OCI-M1 (cell line): ENCODE data around the gene ZMYM3.
A peak's percentile ranks its signal among the peaks of the same experiment; 100 is the strongest.

Source experiments
- DNase-seq: peaks from one replicate; lab custom pipeline; 2025; lab: John Stamatoyannopoulos, UW

ZMYM3 gene

DNA sequence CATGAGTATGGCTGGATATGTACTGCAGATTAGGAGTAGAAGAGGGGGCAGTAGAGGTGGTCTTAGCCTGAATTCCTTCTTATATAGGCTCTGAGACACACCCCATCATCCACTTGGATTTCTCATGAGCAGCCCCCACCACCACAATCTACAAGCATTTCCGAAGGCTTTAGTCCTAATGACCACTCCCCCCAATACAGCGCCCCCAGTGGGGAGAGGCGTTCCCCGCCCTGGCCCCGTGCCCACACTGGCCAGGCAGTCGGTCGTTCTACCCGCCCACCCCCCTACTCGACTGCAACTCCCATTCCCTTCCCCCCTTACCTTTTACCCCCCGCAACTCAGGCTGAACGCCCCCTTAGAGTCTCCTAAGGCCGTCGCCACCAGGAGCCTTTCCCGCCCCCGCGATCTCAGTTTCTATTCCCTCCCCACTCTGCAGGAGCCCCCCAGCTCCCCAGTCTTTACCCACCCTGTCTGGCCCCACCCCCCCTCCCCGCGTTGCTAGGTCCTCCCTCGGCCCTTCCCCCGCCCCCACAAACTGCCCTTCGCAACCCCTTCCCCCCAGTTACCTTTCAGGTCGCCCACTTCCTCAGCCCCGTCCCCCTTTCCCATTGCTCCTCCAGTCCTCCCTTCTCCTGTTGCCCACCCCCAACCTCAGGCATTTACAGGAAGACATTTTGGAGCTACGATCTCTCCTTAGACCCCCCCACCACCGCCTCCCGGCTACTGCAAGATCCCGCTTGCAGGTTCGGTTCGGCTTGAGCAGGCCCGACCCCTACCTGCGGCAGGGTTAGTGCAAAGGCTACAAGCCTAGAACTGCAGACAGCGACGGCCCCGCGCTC, 468 bp downstream of the ZMYM3 start:
- peak; percentile 79 for DNase-seq

DNA sequence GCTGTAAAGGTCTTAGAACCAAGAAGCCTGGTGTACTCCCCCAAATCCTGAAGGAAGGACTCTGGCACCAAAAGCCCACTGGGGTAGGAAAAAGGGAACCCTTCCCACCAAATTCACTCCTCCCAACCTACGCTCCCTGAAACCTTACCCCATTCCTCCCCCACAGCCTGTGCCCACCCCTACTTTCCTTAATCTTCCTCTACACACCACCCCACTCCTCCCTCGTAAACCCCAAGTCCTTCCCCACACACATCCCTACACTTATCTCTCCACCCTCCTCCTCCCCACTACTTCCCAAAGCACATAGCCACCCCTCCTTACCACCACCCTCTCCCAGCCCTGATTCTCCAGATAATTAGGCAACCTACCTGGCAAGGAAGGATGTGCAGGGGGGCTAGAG, 1.7 kb downstream of the ZMYM3 start:
- DNase-seq, result peak; percentile 5

DNA sequence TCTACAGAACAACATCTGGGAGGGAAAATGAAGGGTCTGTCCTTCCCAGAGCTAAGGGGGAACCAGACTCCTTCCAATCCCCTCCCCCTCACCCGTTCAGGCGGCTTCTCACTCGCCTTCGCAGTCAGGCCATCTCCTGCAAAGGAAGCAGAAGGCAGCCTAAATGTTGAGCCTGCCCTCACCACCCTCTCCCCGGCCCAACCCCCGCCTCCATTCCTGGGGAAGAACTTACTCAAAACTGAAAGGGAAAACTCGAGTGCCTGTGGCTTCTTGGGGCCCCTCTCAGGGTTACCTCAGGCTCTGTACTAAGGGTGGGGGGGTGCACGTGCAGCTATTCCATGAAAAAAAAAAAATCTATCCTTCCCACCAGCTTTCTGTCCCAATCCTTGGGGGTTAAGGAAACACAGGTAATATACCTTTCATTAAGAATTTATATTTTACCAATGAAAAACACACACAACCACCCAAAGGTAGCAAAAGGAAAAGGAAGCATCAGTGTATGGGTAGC, 2.4 kb downstream of the ZMYM3 start:
- peak; percentile 18 for DNase-seq

DNA sequence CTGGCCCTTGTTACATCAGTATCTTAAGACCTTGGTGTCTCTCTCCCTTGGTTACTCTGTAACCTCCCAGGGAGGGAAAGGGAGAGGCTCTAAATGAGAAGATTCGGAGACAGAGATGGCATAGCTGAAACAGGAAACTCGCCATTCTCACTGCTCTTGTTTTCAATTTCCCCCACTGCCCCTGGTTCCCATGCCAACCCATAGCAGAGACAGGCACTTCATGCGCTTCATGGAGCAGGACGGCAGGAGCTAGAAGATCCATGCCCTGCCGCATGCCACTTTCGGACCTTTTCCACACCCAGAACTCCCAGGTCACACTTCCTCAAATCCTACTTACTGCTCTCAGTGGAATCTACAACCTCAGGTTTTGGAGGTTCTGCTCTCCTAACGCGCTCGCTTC, 3.1 kb downstream of the ZMYM3 start:
- DNase-seq, result no peak

DNA sequence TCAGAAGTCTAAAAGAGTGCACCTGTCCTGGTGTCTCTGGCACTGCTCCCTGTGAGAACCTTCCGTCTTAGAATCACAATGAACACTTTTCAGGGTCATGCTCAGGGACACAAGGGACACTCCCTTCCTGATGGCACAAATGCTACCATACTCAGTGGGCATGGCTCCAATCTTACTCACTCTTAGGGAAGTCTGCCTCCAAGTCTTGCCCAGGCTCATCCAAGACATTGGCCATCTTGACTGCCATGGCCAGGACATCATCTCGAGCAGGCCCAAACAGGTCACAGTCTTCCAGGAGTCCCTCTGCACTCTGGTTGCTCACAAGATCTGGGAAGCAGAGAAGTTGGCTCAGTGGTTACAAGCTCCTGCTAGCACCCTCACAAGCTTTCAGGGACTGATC, 8.8 kb downstream of the ZMYM3 start:
- DNase-seq, result no peak

DNA sequence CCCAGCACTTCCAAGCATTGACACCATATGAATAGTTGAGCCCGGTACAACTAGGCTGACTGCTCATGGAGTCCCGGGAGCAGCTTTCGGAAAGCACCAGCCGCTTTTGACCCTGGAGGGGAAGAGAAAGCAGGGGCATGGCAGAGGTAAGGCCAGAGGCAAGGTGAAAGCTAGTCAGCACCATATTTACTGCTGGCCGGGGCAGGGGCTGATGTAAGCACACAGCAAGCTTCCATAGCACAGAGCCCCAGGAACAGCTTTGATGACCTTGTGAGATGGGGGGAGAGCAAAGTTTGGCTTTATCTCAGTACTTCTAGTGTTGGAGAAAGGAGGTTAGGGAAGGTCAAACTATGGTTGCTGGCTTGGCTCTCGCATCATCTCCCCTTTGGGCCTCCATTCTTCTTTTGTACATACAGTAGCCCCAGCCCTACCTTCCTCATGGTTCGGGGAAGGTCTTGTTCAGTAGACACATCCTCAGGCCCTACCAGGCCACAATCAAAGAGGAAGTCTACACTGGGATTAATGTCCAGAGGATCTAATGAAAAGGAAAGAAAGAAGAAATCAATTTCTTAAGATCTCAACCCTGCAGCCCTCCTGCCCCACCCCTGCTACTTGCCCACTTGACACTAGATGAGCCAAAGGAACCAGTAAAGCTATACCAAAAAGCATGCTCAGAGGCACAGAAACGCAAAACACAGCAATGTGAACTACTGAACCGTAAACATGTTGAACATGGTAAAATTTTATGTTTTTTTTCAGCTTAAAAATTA, 9.4 kb downstream of the ZMYM3 start:
- no peak for DNase-seq

DNA sequence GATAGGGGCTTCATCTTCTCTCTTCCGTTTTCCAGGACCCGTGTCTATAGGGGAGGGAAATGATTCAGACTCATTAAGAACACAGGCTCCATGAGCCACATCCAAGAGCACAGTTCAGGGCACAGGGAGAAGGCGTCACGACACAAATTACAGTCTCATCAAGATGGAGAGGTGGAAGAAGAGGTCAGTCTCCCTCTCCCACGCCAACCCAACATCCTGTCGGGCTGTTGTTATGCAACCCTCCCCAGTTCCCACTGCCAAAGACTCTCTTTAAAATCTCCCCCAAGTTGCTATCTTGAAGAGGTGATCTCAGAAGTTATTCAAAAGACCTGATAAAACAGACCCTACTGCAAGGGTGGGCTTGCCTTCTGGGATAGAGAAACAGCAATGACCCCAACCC, 12.6 kb downstream of the ZMYM3 start:
- DNase-seq, result no peak

DNA sequence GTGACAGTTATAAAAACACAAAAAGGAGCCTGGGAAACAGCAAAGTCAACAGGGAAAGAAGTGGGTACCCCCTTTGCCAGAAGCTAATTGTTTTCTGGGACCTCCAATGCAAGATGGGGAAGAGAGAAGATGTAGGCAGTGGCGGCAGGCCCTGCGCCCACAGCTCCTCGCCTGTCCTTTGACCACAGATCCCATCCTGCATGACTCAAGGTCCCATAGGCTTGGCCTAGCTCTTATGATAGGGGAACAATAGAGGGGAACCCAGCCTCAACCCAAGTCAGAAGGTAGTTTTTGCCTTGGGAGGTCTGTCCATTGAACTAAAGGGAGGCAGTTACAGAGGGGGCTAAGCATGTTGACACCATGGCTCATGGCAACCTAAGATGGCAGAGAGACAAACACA, 14.2 kb downstream of the ZMYM3 start:
- no peak for DNase-seq

DNA sequence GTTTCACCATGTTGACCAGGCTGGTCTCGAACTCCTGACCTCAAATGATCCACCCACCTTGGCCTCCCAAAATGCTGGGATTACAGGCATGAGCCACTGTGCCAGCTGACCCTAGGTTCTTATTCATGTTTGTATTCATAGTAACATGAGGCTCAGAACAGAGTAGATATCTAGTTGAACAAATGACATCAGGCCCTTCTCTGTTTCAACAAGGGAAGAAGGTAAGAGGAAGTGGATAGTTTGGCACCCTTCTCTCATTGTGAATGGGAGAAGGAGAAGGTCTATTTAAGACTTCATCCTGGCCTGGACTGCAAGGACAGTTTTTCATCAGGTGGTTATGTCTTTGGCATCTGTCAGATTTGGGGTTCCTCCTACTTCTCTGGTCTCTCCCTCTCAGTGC, 17.1 kb downstream of the ZMYM3 start:
- peak; percentile 24 for DNase-seq

DNA sequence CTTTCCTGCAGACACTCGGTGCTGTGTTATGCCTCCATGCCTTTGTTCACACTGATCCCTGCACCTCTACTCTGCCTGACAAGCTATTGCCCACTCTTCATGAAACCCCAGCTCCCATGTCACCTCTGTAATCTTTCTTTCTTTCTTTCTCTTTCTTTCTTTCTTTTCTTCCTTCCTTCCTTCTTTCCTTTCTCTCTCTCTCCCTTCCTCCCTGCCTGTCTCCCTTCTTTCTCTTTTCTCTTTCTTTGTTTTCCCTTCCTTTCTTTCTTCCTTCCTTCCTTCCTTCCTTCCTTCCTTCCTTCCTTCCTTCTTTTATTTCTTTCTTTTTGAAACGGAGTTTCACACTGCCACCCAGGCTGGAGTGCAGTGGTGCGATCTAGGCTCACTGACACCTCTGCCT, 18.5 kb downstream of the ZMYM3 start:
- DNase-seq, result no peak

DNA sequence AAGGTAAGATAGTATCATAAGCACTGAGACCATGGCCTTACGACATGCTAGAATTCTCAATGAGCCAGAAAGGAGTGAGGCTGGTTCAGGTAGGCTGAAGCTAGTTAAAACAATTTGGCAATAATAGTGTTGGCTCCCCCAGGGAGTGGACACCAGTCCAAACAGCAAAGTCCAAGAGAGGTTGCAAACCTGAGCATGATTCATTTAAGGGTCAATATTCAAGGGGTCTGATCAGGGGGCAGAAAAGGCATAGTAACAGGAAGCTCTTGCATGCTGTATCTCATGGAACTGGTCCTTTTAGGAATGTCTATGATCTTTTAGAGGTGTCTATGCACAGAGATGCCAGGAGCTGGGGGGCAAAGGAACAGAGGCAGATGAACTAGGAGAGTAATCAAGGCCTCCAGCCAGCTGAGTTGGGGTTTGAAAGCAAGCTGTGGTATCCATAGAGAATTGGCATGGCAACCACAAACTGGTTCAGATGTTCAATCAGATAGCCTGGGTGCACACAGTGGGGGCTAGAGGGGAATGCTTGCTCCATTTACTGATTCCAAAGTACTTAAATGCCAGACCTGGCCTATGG, 25.8 kb downstream of the ZMYM3 start:
- peak; percentile 6 for DNase-seq

DNA sequence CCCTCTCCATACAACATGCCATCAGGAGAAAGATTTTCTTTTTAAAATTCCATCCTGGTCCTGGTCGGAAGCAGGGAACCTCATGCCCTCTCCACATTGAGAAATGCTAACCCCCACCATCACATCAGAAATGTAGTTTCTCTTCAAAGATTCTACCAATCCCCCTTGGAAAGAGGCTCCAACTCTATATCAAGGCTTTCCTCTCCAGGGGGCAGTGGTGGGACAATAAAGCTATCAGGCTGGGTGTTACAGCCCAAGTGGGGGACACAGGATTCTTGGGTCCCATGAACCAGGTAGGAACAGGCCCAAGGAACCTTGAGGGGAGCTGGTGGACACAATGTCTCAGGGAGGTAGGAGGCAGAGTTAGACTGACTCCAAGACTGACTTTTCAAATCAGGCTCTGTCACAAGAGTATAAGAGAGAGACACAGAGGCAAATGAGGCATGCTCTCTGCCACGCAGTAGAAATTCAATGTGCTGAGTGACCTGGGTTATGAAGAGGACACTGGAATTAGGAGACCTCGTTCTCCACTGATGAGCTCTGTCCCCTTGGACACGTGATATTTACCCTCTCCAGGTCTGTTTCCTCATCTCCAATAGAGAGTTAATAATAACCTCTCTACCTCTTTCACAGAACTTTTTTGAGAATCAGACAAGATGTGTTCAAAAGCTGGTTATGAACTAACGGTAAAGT, 26.4 kb downstream of the ZMYM3 start:
- no peak for DNase-seq

DNA sequence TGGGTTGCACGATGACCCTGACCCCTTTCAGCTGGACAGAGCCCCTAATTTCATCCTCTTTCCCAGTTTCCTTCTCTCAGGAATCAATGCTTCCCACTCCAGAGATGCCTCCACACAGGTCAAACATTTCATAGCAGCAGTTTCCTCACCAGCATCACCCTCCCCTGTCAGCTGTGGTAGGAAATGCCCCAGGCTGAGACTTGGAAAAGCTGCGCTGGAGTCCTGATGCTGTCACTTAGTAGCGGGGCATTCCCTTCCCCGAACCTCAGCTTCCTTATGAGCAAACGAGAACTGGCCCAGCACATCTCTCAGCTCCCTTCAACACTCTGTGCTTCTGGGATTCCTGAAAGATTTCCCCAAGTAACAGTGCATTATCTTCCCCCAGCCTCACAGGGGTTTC, 28.3 kb downstream of the ZMYM3 start:
- DNase-seq, result no peak

DNA sequence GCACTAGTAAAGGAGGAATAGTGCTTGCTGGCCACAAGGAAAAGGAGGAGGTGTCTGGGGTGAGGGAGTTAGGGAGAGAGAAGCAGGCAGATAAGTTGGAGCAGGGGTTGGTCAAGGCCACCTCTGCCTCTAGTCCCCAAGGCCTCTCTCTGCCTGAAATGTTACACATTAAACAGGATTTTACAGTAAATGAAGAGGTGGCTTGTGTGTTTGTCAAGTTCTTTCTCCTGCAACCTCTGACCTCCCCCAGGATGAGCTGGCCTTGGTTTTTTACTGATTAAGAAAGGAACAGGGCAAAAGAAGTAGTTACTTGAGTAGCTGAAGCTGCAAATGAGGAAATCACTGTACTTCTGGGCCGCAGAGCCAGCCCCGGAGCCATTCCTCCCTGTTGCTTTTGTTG, 28.9 kb downstream of the ZMYM3 start:
- DNase-seq, result no peak

DNA sequence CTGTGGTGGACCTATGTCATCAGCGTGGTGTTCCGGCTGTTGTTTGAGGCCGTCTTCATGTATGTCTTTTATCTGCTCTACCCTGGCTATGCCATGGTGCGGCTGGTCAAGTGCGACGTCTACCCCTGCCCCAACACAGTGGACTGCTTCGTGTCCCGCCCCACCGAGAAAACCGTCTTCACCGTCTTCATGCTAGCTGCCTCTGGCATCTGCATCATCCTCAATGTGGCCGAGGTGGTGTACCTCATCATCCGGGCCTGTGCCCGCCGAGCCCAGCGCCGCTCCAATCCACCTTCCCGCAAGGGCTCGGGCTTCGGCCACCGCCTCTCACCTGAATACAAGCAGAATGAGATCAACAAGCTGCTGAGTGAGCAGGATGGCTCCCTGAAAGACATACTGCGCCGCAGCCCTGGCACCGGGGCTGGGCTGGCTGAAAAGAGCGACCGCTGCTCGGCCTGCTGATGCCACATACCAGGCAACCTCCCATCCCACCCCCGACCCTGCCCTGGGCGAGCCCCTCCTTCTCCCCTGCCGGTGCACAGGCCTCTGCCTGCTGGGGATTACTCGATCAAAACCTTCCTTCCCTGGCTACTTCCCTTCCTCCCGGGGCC, 29.7 kb downstream of the ZMYM3 start:
- no peak for DNase-seq

DNA sequence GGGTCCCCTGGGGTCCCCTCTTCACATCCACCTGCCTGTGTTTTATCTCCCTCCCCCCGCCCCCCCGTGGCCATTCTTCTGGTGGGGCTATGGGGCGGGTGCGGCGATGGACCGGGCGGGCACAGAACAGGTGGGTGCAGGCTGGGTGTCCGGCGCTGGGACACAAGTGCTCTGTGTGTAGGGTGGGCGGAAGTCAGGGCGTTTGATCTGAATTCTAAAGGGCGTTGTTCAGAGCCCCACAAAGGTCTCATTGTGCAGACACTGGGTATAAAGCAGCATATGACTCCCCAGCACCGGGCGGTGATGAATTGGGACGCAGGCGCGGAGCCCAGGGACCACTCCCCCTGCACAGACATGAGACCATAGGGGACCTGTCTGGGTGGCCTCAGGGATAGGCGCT, 31.0 kb downstream of the ZMYM3 start, which contains the start of gene GJB1:
Gene GJB1 (plus strand): TSS at position 296 of the 400 bp plus-strand sequence. CDS start 484 bp downstream, outside the sequence.
- no peak for DNase-seq

DNA sequence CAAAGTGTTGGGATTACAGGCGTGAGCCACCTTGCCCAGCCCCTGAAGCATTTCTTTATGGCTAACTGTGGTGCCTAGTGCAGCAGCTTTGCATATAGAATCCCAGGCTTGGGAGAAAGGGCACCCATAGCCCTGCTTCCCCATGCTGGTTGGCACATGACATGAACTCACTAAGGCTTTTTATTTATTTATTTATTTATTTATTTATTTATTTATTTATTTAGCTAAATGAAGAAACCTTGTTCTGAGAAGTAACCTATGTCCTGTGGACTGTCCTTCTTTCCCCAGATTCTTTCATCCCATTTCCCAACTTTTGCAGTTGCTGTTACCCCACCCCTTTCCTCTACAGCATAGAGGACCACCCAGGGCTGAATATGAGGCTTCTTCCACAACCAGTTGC, 32.8 kb downstream of the ZMYM3 start:
- DNase-seq, result no peak

DNA sequence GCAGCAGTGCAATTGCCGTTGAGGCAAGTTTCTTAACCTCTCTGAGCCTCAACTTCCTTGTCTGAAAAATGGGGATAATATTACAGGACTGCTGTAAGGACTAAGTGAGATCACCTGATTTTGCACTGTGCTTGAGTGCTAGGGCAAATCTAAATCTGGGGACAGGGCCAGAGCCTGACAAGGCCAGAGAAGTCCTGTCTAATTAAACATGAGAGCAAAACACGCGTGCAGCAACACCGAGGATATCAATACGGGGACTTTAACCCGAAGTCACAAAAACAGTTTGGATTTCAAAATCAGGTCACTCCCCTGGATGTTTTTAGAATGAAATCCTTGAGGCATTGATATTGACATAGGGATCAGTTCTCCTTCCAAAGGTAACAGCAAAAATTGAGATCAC, 36.6 kb downstream of the ZMYM3 start:
- DNase-seq, result no peak

DNA sequence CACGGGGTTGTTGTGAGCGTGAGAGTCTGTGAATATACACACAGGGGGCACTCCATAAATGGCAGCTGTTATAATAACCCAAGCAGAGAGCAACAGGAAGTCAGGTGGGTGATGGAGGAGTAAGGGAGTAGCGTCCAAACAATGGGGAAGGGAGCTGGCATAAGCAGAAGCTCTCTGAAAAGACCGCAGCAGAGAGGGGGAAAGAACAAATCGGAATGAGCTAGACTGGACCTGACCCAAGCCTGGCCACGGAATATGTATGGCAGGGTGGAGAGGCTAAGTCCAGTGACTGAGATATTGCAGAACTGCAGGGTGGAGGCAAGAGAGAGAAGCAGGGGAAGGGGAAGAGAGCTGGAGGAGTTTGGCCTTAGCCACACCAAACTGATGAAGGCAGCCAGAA, 37.5 kb downstream of the ZMYM3 start:
- DNase-seq, result no peak

DNA sequence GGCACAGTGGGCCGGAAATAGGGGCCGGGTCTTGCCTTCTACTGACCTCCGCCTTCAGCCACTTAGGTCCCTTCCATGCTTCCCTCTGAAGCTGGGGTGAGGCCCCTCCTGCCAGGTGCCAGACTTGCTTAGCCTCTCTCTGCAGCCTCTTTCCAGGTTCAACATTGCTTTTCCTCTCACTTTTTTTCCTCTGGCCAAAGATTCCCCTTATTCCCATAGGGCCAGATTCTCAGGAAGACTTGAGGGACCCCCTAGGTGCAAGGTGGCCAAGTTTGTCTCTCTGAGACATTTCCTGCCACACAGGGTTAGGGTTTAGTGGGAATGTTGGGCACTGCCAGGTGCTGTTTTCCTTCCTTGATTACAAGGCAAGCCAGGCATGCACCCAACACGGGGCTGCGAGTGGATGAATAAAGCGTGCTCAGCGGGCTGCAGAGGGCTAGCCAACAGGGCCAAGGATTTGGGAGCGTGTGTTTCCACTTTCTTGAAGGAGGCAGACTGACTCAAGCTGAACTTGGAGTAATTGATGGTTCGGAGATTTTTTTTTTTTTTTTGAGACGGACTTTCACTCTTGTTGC, 38.5 kb downstream of the ZMYM3 start:
- no peak for DNase-seq

DNA sequence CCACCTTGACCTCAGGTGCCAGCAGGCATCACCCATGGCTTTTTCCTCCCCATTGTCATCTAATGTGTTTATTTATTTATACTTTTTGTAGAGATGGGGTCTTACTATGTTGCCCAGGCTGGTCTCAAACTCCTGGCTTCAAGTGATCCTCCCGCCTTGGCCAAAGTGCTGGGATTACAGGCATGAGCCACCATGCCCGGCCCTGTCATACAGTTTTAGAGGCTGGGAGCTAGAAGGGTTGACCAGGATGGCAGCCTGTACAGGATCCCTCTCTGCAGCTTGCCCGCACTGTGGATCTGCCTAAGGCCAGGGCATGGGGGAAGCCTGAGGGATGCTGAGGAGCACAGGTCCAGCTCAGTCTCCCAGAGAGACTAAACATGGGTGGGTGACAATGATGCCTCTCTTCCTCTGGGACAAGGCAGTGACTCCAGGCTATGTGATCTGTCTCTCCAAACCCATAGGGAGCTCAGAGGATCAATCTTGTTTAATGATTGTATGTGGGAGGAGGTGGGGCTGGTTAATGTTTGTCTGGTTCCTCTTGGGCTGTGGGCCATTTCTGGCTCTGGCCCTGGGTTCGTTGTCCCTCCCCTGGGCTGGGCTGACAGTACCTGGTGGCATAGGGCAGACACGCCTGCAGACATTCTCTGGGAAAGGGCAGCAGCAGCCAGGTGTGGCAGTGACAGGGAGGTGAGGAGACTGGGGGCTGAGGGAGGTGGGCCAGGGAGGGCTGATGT, 39.2 kb downstream of the ZMYM3 start:
- DNase-seq, result no peak
